GM19193 (cell line): ENCODE results near the gene PRKAG2.

ENCODE experiments used
- POLR2A ChIP-seq: IDR thresholded peaks from 4 replicates; pipeline ENCODE4 v1.6.1; 2011; ENCODE audit not compliant: insufficient read depth, insufficient read length; ENCODE audit errors: extremely low read depth

Gene PRKAG2

GRCh38 chr7:151664268-151664667, 212.6 kb downstream of the PRKAG2 start:
- TF ChIP-seq POLR2A, result no peak

- no peak for TF ChIP-seq POLR2A
Observed at GRCh38 chr7:151663382-151664100, 213.4 kb downstream of the PRKAG2 start.

GRCh38 chr7:151662251-151662826, 214.6 kb downstream of the PRKAG2 start:
- no peak for TF ChIP-seq POLR2A

DNA sequence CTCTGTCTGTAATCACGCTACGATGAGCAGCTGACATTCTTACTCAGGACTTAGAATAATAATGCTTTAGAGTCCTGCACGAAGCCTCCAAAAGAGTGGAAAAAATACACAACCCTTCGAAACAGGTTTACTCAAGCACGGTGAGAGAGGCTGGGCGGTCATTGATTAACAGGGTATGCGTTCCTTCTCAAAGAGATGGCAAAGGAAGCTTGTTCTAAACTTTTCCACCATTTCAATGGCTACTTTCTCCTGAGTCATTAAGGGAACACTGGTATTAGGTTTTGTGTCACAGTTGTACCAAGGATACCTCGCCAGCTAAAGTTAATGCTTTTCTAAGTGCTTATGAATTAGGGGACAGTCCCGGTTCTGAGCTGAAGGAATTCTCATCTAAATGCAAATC, 215.3 kb downstream of the PRKAG2 start:
- TF ChIP-seq POLR2A, result no peak

DNA sequence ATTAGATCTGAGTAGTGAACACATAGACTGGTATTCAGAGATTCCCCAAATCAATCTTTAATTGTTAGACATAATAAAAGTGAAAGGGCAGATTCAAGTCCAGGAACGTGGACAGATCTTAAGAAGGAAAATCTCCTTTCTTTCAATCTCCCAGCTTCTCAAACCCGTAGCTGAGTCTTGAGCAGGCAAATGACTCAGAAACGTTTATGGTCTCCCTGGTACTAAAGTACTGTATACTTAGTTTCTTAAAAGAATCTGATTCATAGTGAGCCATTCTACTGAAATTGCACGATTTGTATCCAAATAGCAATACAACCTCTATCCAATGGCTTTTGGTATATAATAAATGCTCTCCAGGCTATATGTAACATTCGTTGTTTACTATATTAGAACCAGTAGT, 216.8 kb downstream of the PRKAG2 start:
- no peak for TF ChIP-seq POLR2A

- no peak for TF ChIP-seq POLR2A
Observed at GRCh38 chr7:151659219-151659618, 217.7 kb downstream of the PRKAG2 start.

GRCh38 chr7:151658778-151659177, 218.1 kb downstream of the PRKAG2 start:
- TF ChIP-seq POLR2A, result no peak

- TF ChIP-seq POLR2A, result no peak
Observed at GRCh38 chr7:151657173-151657572, 219.7 kb downstream of the PRKAG2 start.

DNA sequence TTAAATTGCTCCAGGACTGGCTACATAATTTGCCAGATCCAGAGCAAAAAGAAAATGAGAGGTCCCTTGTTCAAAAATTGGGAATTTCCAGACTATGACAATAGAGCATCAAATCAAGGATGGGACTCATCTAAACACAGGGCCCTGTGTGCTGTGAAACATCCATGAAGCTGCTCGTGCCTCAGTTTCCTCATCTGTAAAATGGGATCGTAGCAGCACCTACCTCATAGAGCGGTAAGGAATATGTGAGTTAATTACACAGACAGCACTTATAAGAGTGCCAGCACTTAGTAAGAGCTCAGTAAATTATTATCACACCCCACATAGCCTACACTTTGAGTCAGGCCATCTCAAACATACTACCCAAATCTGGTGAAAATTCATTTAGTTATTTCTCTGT, 221.4 kb downstream of the PRKAG2 start:
- TF ChIP-seq POLR2A, result no peak

- no peak for TF ChIP-seq POLR2A
Observed at GRCh38 chr7:151652111-151652510, 224.8 kb downstream of the PRKAG2 start.

DNA sequence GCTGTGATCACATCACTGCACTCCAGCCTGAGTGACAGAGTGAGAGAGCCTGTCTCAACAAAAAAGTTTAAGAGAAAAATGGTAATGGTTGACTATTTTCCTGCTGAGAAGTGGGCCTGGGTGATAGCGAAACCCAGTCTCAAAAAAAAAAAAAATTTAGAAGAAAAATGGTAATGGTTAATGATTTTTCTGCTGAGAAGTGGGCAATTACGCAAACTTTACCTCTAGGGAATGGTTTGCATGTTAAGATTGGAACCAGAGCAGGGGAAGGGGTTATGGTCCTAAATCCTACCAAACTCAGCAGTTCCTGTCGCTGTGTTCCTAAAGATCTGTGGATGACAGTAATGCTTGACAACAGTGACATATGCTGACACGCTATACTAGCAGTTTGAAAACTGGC, 226.8 kb downstream of the PRKAG2 start:
- no peak for TF ChIP-seq POLR2A

GRCh38 chr7:151648429-151648828, 228.5 kb downstream of the PRKAG2 start:
- no peak for TF ChIP-seq POLR2A

GRCh38 chr7:151647874-151648273, 229.0 kb downstream of the PRKAG2 start:
- no peak for TF ChIP-seq POLR2A

DNA sequence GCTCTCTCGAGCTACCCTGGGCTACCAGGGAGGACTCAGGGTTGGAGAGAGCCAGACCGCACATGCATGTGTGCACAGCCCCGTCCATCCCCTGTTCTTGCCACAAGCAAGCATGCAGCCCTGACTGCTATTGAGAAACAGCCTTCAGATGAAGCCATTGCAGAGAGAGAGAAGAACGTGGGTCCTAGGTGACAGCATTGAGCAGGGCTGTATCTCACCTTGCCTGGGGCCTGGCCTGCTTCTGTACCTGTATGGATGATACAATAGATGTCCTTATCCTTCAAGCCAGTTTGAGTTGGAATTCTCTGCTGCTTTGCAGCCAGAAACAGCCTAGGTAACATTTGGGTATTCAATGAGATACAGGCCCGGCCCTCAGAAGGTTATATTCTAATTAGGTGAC, 229.9 kb downstream of the PRKAG2 start:
- no peak for TF ChIP-seq POLR2A

DNA sequence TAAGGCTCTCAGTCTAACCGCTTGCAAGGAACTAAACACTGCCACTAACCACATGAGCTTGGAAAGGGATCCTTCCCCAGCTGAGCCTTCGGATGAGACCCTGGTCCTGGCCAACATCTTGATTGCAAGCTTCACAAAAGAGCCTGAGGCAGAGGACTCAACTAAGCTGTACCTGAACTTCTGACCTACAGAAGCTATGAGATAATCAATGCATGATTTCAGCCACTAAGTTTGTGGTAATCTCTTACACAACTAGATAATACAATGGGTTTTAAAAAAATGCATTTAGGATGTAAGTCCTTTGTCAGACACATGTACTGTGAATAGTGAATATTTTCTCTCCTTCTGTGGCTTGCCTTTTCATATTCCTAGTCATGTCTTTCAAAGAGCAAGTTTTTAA, 231.6 kb downstream of the PRKAG2 start:
- no peak for TF ChIP-seq POLR2A

DNA sequence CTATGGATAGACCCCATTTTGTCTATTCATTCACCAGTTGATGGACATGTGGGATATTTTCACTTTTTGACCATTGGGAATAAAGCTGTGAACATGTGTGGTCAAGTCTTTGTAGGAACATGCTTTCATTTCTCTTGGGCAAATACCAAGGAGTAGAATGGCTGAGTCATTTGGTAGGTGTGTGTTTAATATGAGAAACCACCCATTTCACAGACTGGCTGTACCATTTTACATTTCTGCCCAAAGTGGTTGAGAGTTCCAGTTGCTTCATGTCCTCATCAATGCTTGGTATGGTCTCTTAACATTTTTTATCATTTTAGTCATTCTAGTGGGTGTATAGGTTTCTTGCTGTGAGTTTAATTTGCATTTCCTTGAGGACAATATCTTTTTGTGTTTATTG, 232.4 kb downstream of the PRKAG2 start:
- no peak for TF ChIP-seq POLR2A
